ENCODE data around the gene RAP1GAP. TPM values are rescaled to one million over a fixed set of nuclear protein-coding genes. Genes with fewer than 3 reads are reported as not detected.

Gene RAP1GAP
- total RNA-seq, 1 donor from 2014 or later, result 0.60 TPM

DNA sequence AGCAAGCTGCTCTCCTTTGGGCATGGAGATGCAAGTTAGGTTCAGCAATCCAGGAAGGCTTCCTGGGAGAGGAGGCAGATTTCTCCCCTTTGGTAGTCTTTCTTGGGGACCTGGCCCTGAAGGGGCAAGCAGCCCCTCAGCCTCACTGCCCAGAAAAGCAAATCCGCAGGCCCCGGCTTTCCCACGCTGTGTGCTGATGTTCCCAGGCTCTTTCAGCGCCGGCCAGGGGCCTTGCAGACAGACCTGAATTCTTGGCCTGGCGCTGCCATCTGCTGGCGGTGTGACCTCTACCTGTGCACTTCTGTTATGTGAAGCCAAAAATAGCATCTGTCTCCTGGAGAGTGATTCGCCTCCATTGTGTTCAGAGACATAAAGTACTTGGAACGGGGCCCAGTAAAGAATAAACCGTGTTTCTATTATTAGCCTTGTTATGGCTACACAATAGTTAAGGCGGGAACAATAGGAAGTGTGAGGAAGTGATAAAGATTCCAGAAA, 95.1 kb downstream of the RAP1GAP start:
- Mint-ChIP-seq H3K9me3 (no peaks in the 10 kb centered on the region), H3K27me3 (peaks cover 8% of the 10 kb centered on the region), H3K4me1 (no peaks in the 10 kb centered on the region), H3K36me3 (ENCODE audit: low read depth) (no peaks in the 10 kb centered on the region), H3K4me3 (no peak overlapping the region), H3K27ac (no peak overlapping the region)
- TF ChIP-seq CTCF (IDR thresholded peaks at IDR 0.05), result no peak
- ChIA-PET CTCF (no interaction called here), POLR2A (no interaction called here)
- intact Hi-C loops (cut with micrococcal nuclease), result loop anchor here (1.0 kb wide), 2 partner anchors 65 to 204 kb away; partner anchors contain the start of gene ALPL
- no peak for DNase-seq
- ATAC-seq (ENCODE audit: low read depth), result peak; percentile 52

- Mint-ChIP-seq H3K9me3 (no peaks in the 10 kb centered on the region), H3K4me1 (no peaks in the 10 kb centered on the region), H3K4me3 (no peak overlapping the region), H3K27me3 (peaks cover 8% of the 10 kb centered on the region), H3K27ac (no peak overlapping the region), H3K36me3 (ENCODE audit: low read depth) (no peaks in the 10 kb centered on the region)
- TF ChIP-seq CTCF (IDR thresholded peaks at IDR 0.05), result no peak
- POLR2A ChIA-PET, result no interaction called here
- intact Hi-C loops (cut with micrococcal nuclease), result no loop called here
- CTCF ChIA-PET, result no interaction called here
- ATAC-seq (ENCODE audit: low read depth) (no peak), DNase-seq (no peak)
These were observed 95.7 kb downstream of the RAP1GAP start for GRCh38 chr1:21573475-21573874.

DNA sequence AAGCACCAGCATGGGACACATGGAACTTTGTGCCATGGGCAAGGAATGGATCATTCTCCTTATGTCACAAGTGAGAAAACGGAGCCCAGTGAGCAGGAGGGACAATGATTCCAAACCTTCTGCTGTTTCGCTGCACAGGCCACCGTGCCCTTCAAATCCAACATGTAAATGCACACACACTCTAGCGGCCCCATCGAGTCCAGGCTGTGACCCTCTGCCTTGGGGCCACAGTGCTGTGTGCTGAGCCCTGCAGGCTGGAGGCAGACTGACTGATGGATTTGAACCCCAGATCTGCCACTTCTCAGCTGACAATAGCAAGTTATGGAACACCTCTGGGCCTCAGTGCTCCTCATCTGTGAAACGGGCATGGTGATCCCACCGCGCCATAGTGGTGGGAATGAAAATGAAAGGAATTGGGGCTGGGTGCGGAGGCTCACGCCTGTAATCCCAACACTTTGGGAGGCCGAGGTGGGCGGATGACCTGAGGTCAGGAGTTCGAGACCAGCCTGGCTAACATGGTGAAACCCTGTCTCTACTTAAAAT, 96.4 kb downstream of the RAP1GAP start:
- intact Hi-C loops (cut with micrococcal nuclease), result no loop called here

DNA sequence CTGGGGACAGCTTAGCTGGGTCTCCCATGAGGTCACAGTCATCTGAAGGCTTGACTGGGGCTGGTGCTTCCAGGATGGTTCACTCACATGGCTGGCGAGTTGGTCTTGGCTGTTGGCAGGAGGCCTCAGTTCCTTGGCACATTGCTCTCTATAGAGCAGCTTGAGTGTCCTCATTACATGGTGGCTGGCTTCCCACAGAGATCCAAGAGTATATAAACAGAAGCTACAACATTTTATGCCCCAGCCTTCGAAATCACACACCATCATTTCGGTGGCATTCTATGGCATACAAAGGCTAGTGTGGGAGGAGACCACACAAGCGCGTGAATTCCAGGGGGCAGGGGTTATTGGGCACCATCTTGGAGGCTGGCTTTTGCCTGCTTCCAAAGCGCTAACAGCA, 96.9 kb downstream of the RAP1GAP start:
- Mint-ChIP-seq H3K9me3 (no peaks in the 10 kb centered on the region), H3K27ac (no peak overlapping the region), H3K4me1 (no peaks in the 10 kb centered on the region), H3K36me3 (ENCODE audit: low read depth) (no peaks in the 10 kb centered on the region), H3K27me3 (peaks cover 8% of the 10 kb centered on the region), H3K4me3 (no peak overlapping the region)
- ChIA-PET CTCF (interaction anchor here (0.7 kb wide), 1 partner anchor 248 kb away, joined by 3 read pairs; no protein-coding TSS in a partner anchor), POLR2A (no interaction called here)
- intact Hi-C loops (cut with micrococcal nuclease), result no loop called here
- DNase-seq (no peak), ATAC-seq (ENCODE audit: low read depth) (no peak)
- TF ChIP-seq CTCF (IDR thresholded peaks at IDR 0.05), result no peak

More for the DNA sequence above, 96.4 kb downstream of the RAP1GAP start:
- Mint-ChIP-seq H3K4me1 (no peaks in the 10 kb centered on the region), H3K27ac (no peak overlapping the region), H3K9me3 (no peaks in the 10 kb centered on the region), H3K36me3 (ENCODE audit: low read depth) (no peaks in the 10 kb centered on the region), H3K27me3 (peaks cover 8% of the 10 kb centered on the region), H3K4me3 (no peak overlapping the region)
- POLR2A ChIA-PET, result no interaction called here
- ATAC-seq (ENCODE audit: low read depth), result no peak
- TF ChIP-seq CTCF (IDR thresholded peaks at IDR 0.05), result no peak
- CTCF ChIA-PET, result no interaction called here
- DNase-seq, result no peak

- POLR2A ChIA-PET, result no interaction called here
- Mint-ChIP-seq H3K4me1 (no peaks in the 10 kb centered on the region), H3K4me3 (no peak overlapping the region), H3K36me3 (ENCODE audit: low read depth) (no peaks in the 10 kb centered on the region), H3K27ac (no peak overlapping the region), H3K9me3 (no peaks in the 10 kb centered on the region), H3K27me3 (peaks cover 8% of the 10 kb centered on the region)
- intact Hi-C loops (cut with micrococcal nuclease), result no loop called here
- CTCF ChIA-PET, result no interaction called here
- TF ChIP-seq CTCF (IDR thresholded peaks at IDR 0.05), result no peak
- DNase-seq, result no peak
- no peak for ATAC-seq (ENCODE audit: low read depth)
These were observed 98.3 kb downstream of the RAP1GAP start for GRCh38 chr1:21570885-21571284.

Data from activated B cell treated with CpG ODN at 0.5 μM for 24 hours (primary cell).